ES-I3 (cell line): ENCODE measurements around the gene PRPF38A.

Experiments used
- H3K36me3 ChIP-seq: 2 replicates; pipeline ENCODE4 v1.6.1; 2013; ENCODE audit warnings: mild to moderate bottlenecking, low read length, control low read depth, moderate library complexity; ENCODE audit not compliant: insufficient read depth
- H3K4me1 ChIP-seq: 2 replicates; pipeline ENCODE4 v1.6.1; 2013; ENCODE audit warnings: mild to moderate bottlenecking, control low read depth, low read length; ENCODE audit not compliant: insufficient read depth
- H3K9ac ChIP-seq: 2 replicates; pipeline ENCODE4 v1.6.1; 2013; ENCODE audit warnings: low read depth, mild to moderate bottlenecking, low read length, moderate library complexity
- H3K9me3 ChIP-seq: 2 replicates; pipeline ENCODE4 v1.6.1; 2013; ENCODE audit warnings: mild to moderate bottlenecking, low read length, moderate library complexity; ENCODE audit not compliant: control insufficient read depth, insufficient read depth

The PRPF38A gene

DNA sequence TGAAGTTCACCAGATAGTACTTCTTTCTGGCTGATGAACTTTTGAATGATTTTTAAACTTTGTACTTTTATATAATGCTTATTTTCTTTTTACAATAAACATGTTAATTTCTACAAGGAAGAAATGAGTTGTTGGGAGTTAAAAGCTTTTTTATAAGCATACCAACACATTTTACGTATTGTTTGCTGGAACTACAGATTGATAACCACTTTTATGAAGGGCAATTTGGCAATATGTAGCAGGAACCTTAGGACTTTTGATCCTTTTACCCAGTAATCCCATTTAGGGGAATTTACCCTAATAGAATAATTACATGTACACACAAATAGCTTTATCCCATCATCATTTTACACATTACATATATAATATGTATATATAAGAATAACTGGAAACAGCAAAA is 16.3 kb downstream of the PRPF38A start:
- H3K9ac ChIP-seq = no peak overlapping the region
- H3K4me1 ChIP-seq = no peaks in the 10 kb centered on the region
- H3K36me3 ChIP-seq = peaks cover 13% of the 10 kb centered on the region; the same call in 1 of the 2 replicates
- no peaks in the 10 kb centered on the region for H3K9me3 ChIP-seq

GRCh38 chr1:52423055-52423454 is 18.7 kb downstream of the PRPF38A start:
- H3K4me1 ChIP-seq = peaks cover 10% of the 10 kb centered on the region
- H3K9me3 ChIP-seq = no peaks in the 10 kb centered on the region
- H3K9ac ChIP-seq = no peak overlapping the region
- H3K36me3 ChIP-seq = peaks cover 4% of the 10 kb centered on the region; the same call in 1 of the 2 replicates

DNA sequence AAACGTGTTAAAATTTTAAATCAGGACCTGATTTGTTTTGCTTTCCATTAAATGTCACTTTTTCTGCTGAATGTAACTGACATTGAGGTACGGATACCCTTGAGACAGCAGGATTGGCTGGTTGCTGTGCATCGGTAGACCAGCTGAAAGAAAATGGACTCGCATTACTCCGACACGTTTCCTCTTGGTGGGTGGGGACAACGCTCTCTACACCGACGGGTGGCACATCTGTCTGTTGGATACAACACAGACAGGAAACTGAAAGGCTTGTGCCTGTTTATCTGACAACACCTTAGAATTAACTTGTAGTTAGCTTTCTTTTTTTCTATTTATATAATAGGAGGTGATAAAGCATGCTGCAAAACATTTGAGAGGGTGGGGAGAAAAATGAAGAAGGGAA is 19.4 kb downstream of the PRPF38A start:
- no peak overlapping the region for H3K9ac ChIP-seq
- H3K4me1 ChIP-seq = peaks cover 10% of the 10 kb centered on the region
- H3K36me3 ChIP-seq = no peaks in the 10 kb centered on the region
- H3K9me3 ChIP-seq = no peaks in the 10 kb centered on the region

DNA sequence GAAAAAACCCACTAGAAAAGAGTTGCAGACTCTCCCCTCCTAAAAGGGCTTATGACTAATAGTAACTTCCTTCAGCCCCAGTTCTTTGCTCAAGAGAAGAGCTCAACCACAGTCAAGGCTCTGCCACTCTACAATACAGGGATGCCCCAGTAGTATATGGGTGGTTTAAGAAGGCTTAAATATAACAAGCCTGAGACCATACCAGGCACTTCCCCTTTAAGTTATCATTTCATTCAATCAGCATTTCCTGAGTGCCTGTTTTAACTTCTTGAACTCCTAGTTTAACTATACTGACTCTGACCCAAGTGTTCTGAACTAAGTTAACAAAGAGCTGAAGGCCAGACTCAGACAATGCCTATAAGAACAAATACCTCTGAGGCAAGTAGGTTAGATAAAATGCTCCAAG is 19.8 kb downstream of the PRPF38A start:
- H3K4me1 ChIP-seq = peaks cover 10% of the 10 kb centered on the region
- H3K9ac ChIP-seq = no peak overlapping the region
- no peaks in the 10 kb centered on the region for H3K36me3 ChIP-seq
- H3K9me3 ChIP-seq = no peaks in the 10 kb centered on the region

GRCh38 chr1:52424813-52425212 is 20.4 kb downstream of the PRPF38A start:
- Histone ChIP-seq H3K9ac (no peak overlapping the region), H3K9me3 (no peaks in the 10 kb centered on the region), H3K36me3 (no peaks in the 10 kb centered on the region), H3K4me1 (peaks cover 10% of the 10 kb centered on the region)

- Histone ChIP-seq H3K9ac (no peak overlapping the region), H3K36me3 (peaks cover 8% of the 10 kb centered on the region; the same call in 1 of the 2 replicates), H3K9me3 (no peaks in the 10 kb centered on the region), H3K4me1 (peaks cover 10% of the 10 kb centered on the region)
Observed at GRCh38 chr1:52426371-52426770, 22.0 kb downstream of the PRPF38A start.

GRCh38 chr1:52427152-52427551 is 22.8 kb downstream of the PRPF38A start:
- no peak overlapping the region for H3K9ac ChIP-seq
- H3K9me3 ChIP-seq = no peaks in the 10 kb centered on the region
- peaks cover 10% of the 10 kb centered on the region for H3K4me1 ChIP-seq
- peaks cover 8% of the 10 kb centered on the region; the same call in 1 of the 2 replicates for H3K36me3 ChIP-seq

GRCh38 chr1:52432807-52433206 is 28.4 kb downstream of the PRPF38A start:
- Histone ChIP-seq H3K9me3 (no peaks in the 10 kb centered on the region), H3K4me1 (peaks cover 14% of the 10 kb centered on the region; the same call in 1 of the 2 replicates), H3K36me3 (peaks cover 16% of the 10 kb centered on the region), H3K9ac (no peak overlapping the region)

- H3K9me3 ChIP-seq = no peaks in the 10 kb centered on the region
- peaks cover 16% of the 10 kb centered on the region for H3K36me3 ChIP-seq
- H3K4me1 ChIP-seq = peaks cover 14% of the 10 kb centered on the region; the same call in 1 of the 2 replicates
- H3K9ac ChIP-seq = no peak overlapping the region
Observed at GRCh38 chr1:52435211-52435610, 30.8 kb downstream of the PRPF38A start.

GRCh38 chr1:52435650-52436049 is 31.2 kb downstream of the PRPF38A start:
- H3K9me3 ChIP-seq = no peaks in the 10 kb centered on the region
- H3K9ac ChIP-seq = no peak overlapping the region
- peaks cover 14% of the 10 kb centered on the region; the same call in 1 of the 2 replicates for H3K4me1 ChIP-seq
- H3K36me3 ChIP-seq = peaks cover 14% of the 10 kb centered on the region

DNA sequence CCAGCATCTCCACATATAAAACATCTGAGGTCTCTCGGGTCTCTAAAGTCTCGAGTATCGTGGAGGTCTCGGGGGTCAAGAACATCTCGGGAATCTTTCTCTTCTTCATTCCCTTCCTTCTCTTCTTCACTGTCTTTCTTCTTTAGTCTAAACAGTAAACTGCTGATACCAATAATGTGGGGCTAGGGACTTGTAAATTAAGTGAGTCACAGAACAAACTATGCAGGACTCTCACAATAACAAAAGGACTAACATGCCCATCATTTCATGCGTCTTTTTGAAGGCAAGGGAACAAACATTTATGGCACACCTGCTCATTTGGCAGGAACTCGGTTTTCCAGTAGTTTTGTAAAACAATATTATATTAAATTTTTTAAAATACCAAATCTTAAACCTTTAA is 32.4 kb downstream of the PRPF38A start:
- Histone ChIP-seq H3K36me3 (peaks cover 8% of the 10 kb centered on the region), H3K9ac (no peak overlapping the region), H3K9me3 (no peaks in the 10 kb centered on the region), H3K4me1 (peaks cover 14% of the 10 kb centered on the region; the same call in 1 of the 2 replicates)

- H3K36me3 ChIP-seq = peaks cover 4% of the 10 kb centered on the region; the same call in 1 of the 2 replicates
Observed at GRCh38 chr1:52439976-52440375, 35.6 kb downstream of the PRPF38A start.

GRCh38 chr1:52444463-52444862 is 40.1 kb downstream of the PRPF38A start:
- no peaks in the 10 kb centered on the region for H3K9me3 ChIP-seq
- no peaks in the 10 kb centered on the region for H3K4me1 ChIP-seq
- no peak overlapping the region for H3K9ac ChIP-seq
- no peaks in the 10 kb centered on the region; the same call in none of the 2 replicates for H3K36me3 ChIP-seq

More at GRCh38 chr1:52439976-52440375, 35.6 kb downstream of the PRPF38A start:
- peaks cover 14% of the 10 kb centered on the region; the same call in 1 of the 2 replicates for H3K4me1 ChIP-seq
- H3K9ac ChIP-seq = no peak overlapping the region
- no peaks in the 10 kb centered on the region for H3K9me3 ChIP-seq

DNA sequence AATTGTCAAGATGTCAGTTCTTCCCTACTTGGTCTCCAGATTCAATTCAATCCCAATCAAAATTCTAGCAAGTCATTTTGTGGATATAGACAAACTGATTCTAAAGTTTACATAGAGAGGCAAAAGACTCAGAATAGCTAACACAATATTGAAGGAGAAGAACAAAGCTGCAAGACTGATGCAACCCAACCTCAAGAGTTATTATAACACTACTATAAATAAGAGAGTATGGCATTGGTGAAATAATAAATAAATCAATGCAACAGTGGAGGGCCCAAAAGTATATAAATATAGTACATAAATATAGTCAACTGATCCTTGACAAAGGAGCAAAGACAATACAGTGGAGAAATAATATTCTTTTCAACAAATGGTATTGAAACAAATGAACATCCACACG is 49.7 kb downstream of the PRPF38A start:
- no peaks in the 10 kb centered on the region for H3K9me3 ChIP-seq
- H3K36me3 ChIP-seq = no peaks in the 10 kb centered on the region
- peaks cover 17% of the 10 kb centered on the region; the same call in 1 of the 2 replicates for H3K4me1 ChIP-seq
- no peak overlapping the region for H3K9ac ChIP-seq

DNA sequence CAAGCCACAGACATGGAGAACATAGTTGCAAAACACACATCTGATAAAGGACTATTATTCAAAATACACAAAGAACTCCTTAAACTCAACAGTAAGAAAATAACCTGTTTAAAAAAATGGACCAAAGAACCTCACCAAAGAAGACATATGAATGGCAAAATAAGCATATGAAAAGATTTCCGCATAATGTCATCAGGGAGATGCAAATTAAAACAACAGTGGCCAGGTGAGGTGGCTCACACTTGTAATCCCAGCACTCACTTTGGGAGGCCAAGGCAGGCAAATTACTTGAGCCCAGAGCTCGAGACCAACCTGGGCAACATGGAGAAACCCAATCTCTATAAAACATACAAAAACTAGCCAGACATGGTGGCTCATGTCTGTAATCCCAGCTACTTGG is 50.4 kb downstream of the PRPF38A start:
- Histone ChIP-seq H3K9ac (no peak overlapping the region), H3K4me1 (peaks cover 17% of the 10 kb centered on the region; the same call in 1 of the 2 replicates), H3K36me3 (no peaks in the 10 kb centered on the region), H3K9me3 (no peaks in the 10 kb centered on the region)
